GM13976 (cell line): ENCODE measurements around the gene COL7A1.

ENCODE experiments used
- DNase-seq: peaks from one replicate; pipeline ENCODE4 v3.0.0; 2012; ENCODE audit warnings: low spot score
- CTCF ChIP-seq: IDR thresholded peaks from 2 replicates; pipeline ENCODE4 v1.5.1; 2012; ENCODE audit warnings: borderline replicate concordance, mild to moderate bottlenecking; ENCODE audit not compliant: insufficient read depth; ENCODE audit errors: extremely low read depth, missing control alignments, control extremely low read depth
- in situ Hi-C: fragments of 300-500 bp; cut with MboI; formaldehyde crosslinking; loops from one replicate; pipeline ENCODE4 v1.12.0; 2022; ENCODE audit warnings: low sequenced_read_pairs, mixed read lengths, inconsistent platforms; ENCODE audit not compliant: unreplicated experiment

Gene COL7A1

GRCh38 chr3:48548126-48548525, 47.0 kb downstream of the COL7A1 start:
- no peak for TF ChIP-seq CTCF
- DNase-seq = no peak
- in situ Hi-C loops = no loop called here

- no peak for TF ChIP-seq CTCF
- in situ Hi-C loops = no loop called here
- DNase-seq = no peak
Observed at GRCh38 chr3:48546203-48546829, 48.8 kb downstream of the COL7A1 start.

GRCh38 chr3:48544141-48544540, 51.0 kb downstream of the COL7A1 start:
- DNase-seq = no peak
- no peak for TF ChIP-seq CTCF
- in situ Hi-C loops = no loop called here

GRCh38 chr3:48543271-48543866, 51.8 kb downstream of the COL7A1 start:
- in situ Hi-C loops = no loop called here
- DNase-seq = no peak
- no peak for TF ChIP-seq CTCF

GRCh38 chr3:48538451-48538850, 56.7 kb downstream of the COL7A1 start:
- DNase-seq = no peak
- in situ Hi-C loops = no loop called here
- no peak for TF ChIP-seq CTCF

- no peak for TF ChIP-seq CTCF
- no peak for DNase-seq
- in situ Hi-C loops = no loop called here
Observed at GRCh38 chr3:48536785-48537184, 58.3 kb downstream of the COL7A1 start.
